Neural crest cell (in vitro differentiated cells): Measurements from ENCODE around the gene CD72. TPM values are rescaled to one million over a fixed set of nuclear protein-coding genes. Genes with fewer than 3 reads are reported as not detected.
"Not testable (repeated sequence)": the region's sequence is repeated elsewhere in the genome, so short reads cannot be mapped to it uniquely, and the experiment has no call there.

Source experiments
- DNase-seq: peaks from one replicate; pipeline ENCODE4 v3.0.0; 2021; ENCODE audit warnings: low read depth, mixed read lengths, low spot score
- H3K27ac Mint-ChIP-seq: one replicate; pipeline ENCODE4 v1.8.0; 2021; ENCODE audit warnings: mild to moderate bottlenecking, mixed read lengths; ENCODE audit not compliant: unreplicated experiment
- H3K27me3 Mint-ChIP-seq: 2 replicates; pipeline ENCODE4 v1.8.0; 2021; ENCODE audit warnings: low read depth, mild to moderate bottlenecking, mixed read lengths
- H3K36me3 Mint-ChIP-seq: 2 replicates; pipeline ENCODE4 v1.8.0; 2021; ENCODE audit warnings: low read depth, mild to moderate bottlenecking, mixed read lengths
- H3K4me1 Mint-ChIP-seq: 2 replicates; pipeline ENCODE4 v1.8.0; 2021; ENCODE audit warnings: mixed read lengths
- H3K4me3 Mint-ChIP-seq: one replicate; pipeline ENCODE4 v1.8.0; 2021; ENCODE audit warnings: mild to moderate bottlenecking, mixed read lengths
- H3K9me3 Mint-ChIP-seq: 2 replicates; pipeline ENCODE4 v1.8.0; 2021; ENCODE audit warnings: mixed read lengths
- total RNA-seq: library from RNA; stranded (reverse); gene quantifications from 2 replicates; pipeline ENCODE4 v1.2.1, GENCODE V29; 2021
- TF ChIP-seq, protein P1 (sequence below): fragments of 200-600 bp; sonication (generic); conservative IDR thresholded peaks from 2 replicates; pipeline ENCODE4 v1.5.0; 2021; ENCODE audit warnings: antibody characterized with exemption, mild to moderate bottlenecking

CD72 gene
- total RNA-seq, 1 donor from 2014 or later, result 1.4 TPM

DNA sequence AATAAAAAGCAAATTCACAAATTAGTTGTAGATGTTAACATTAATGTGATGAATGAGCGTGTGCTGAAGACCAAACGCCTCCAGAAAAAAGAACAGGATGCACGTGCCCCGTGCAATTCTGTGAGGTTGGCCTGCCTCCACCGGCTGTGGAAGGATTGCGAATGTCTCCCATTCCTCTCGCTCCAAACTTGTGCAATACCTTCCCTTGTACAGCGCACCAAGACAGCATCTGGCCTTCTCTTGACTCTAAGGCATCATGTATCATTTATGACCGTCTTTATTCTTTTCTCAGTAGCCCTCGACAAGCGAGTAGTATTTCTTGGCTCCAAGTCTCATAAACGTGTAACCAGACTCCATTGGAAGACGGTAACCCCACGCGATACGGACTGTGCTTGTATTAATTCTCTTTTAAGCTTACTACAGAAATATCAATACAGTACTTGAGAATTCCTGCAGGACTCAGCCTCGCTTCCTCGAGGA lies 14.7 kb downstream of the CD72 start:
- peak overlapping the region; percentile 99 for H3K4me3 Mint-ChIP-seq
- no peak for DNase-seq
- TF ChIP-seq, protein P1, sequence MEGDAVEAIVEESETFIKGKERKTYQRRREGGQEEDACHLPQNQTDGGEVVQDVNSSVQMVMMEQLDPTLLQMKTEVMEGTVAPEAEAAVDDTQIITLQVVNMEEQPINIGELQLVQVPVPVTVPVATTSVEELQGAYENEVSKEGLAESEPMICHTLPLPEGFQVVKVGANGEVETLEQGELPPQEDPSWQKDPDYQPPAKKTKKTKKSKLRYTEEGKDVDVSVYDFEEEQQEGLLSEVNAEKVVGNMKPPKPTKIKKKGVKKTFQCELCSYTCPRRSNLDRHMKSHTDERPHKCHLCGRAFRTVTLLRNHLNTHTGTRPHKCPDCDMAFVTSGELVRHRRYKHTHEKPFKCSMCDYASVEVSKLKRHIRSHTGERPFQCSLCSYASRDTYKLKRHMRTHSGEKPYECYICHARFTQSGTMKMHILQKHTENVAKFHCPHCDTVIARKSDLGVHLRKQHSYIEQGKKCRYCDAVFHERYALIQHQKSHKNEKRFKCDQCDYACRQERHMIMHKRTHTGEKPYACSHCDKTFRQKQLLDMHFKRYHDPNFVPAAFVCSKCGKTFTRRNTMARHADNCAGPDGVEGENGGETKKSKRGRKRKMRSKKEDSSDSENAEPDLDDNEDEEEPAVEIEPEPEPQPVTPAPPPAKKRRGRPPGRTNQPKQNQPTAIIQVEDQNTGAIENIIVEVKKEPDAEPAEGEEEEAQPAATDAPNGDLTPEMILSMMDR, result no peak
- peaks cover 2% of the 10 kb centered on the region for H3K36me3 Mint-ChIP-seq
- peaks cover 2% of the 10 kb centered on the region for H3K9me3 Mint-ChIP-seq
- H3K27ac Mint-ChIP-seq, result peak overlapping the region; percentile 91
- H3K4me1 Mint-ChIP-seq, result peaks cover 34% of the 10 kb centered on the region
- no peaks in the 10 kb centered on the region for H3K27me3 Mint-ChIP-seq

DNA sequence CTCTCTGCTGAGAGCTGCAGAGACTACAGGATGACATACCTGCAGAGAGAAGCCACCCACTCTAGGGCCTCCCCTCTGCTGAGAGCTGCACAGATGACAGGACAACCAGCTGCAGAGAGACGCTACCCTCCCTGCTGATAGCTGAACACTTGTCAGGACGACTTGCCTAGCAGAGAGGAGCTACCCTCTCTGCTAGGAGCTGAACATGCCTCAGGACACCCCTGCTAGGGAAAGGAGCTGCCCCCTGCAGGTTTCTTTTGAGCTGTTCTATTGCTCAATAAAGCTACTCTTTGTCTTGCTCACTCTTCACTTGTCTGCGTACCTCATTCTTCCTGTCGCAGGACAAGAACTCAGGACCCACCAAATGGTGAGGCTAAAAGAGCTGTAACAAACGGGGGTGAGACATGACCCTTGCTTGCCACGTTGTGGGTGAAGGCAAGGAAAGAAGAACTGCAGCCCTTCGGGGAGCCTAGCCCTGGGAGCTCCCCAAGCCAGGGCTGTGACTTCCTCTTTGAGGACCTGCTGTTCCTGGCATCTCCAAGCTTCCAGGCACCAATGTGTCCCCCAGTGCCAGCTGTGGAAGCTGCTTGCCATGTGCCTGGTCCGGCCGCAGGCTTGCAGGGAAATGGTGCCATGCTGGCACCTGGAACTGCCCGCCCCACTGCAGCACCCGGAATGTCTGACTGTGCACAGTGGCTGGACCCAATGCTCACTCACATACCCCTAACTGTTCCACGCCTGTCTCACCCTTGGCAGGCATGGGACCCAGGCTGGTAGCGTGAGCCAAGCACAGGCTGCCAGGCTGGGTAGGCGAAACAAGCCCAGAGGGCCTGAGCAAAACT lies 18.2 kb downstream of the CD72 start:
- peaks cover 23% of the 10 kb centered on the region for H3K4me1 Mint-ChIP-seq
- TF ChIP-seq, protein P1, result no peak
- DNase-seq, result no peak
- H3K27ac Mint-ChIP-seq, result no peak overlapping the region
- no peaks in the 10 kb centered on the region for H3K36me3 Mint-ChIP-seq
- peaks cover 2% of the 10 kb centered on the region for H3K9me3 Mint-ChIP-seq
- no peak overlapping the region for H3K4me3 Mint-ChIP-seq
- no peaks in the 10 kb centered on the region for H3K27me3 Mint-ChIP-seq

- Mint-ChIP-seq H3K4me1 (peaks cover 16% of the 10 kb centered on the region), H3K4me3 (no peak overlapping the region), H3K36me3 (peaks cover 3% of the 10 kb centered on the region), H3K27me3 (no peaks in the 10 kb centered on the region), H3K27ac (no peak overlapping the region), H3K9me3 (peaks cover 5% of the 10 kb centered on the region)
- TF ChIP-seq, protein P1, result no peak
- DNase-seq, result no peak
Observed at GRCh38 chr9:35598866-35599590, 19.2 kb downstream of the CD72 start.

DNA sequence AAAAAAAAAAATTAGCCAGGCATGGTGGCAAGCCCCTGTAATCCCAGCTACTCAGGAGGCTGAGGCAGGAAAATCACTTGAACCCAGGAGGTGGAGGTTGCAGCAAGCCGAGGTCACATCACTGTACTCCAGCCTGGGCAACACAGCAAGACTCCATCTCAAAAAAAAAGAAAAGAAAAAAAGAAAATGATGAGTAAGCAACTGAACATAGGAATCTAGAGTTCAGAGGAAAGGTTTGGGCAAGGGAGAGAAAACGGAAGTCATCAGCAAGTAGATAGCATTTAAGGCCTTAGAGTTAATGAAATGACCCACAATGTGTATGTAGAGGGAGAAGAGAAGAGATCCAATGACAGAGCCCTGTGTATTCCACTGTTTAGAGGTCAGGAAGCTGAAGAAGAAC lies 21.3 kb downstream of the CD72 start:
- DNase-seq, H3K4me3 Mint-ChIP-seq, H3K27me3 Mint-ChIP-seq, H3K27ac Mint-ChIP-seq, H3K4me1 Mint-ChIP-seq: not testable (repeated sequence)
- peaks cover 11% of the 10 kb centered on the region for H3K36me3 Mint-ChIP-seq
- peaks cover 17% of the 10 kb centered on the region for H3K9me3 Mint-ChIP-seq

- H3K27me3 Mint-ChIP-seq, result no peaks in the 10 kb centered on the region
- TF ChIP-seq, protein P1, result no peak
- H3K27ac Mint-ChIP-seq, result no peak overlapping the region
- H3K9me3 Mint-ChIP-seq, result peaks cover 19% of the 10 kb centered on the region
- no peaks in the 10 kb centered on the region for H3K4me1 Mint-ChIP-seq
- no peak for DNase-seq
- H3K36me3 Mint-ChIP-seq, result peaks cover 13% of the 10 kb centered on the region
- H3K4me3 Mint-ChIP-seq, result no peak overlapping the region
Observed at GRCh38 chr9:35594471-35594870, 23.7 kb downstream of the CD72 start.

GRCh38 chr9:35593581-35593980 lies 24.6 kb downstream of the CD72 start:
- TF ChIP-seq, protein P1, result no peak
- Mint-ChIP-seq H3K36me3 (peaks cover 13% of the 10 kb centered on the region), H3K4me1 (no peaks in the 10 kb centered on the region), H3K27ac (no peak overlapping the region), H3K27me3 (no peaks in the 10 kb centered on the region), H3K4me3 (no peak overlapping the region), H3K9me3 (peaks cover 19% of the 10 kb centered on the region)
- DNase-seq, result no peak

GRCh38 chr9:35588506-35588905 lies 29.7 kb downstream of the CD72 start:
- H3K4me3 Mint-ChIP-seq, H3K27ac Mint-ChIP-seq, H3K4me1 Mint-ChIP-seq, H3K27me3 Mint-ChIP-seq, H3K36me3 Mint-ChIP-seq, DNase-seq: not testable (repeated sequence)
- peaks cover 17% of the 10 kb centered on the region for H3K9me3 Mint-ChIP-seq

GRCh38 chr9:35584681-35585080 lies 33.5 kb downstream of the CD72 start:
- not testable (repeated sequence) for H3K36me3 Mint-ChIP-seq, H3K27me3 Mint-ChIP-seq, H3K4me1 Mint-ChIP-seq, DNase-seq, H3K4me3 Mint-ChIP-seq, H3K9me3 Mint-ChIP-seq, H3K27ac Mint-ChIP-seq
